GM19043 (cell line): ENCODE data around the gene YPEL1.

Source experiments
- ATAC-seq: cut with Tn5 transposase; IDR thresholded peaks from one replicate; pipeline ENCODE4 v1.9.1; 2021; ENCODE audit warnings: low read depth; ENCODE audit not compliant: unreplicated experiment

The YPEL1 gene

GRCh38 chr22:21663738-21664137, 71.9 kb downstream of the YPEL1 start:
- ATAC-seq: no peak

- ATAC-seq: no peak
Observed at GRCh38 chr22:21661991-21662390, 73.6 kb downstream of the YPEL1 start.

GRCh38 chr22:21660904-21661303, 74.7 kb downstream of the YPEL1 start:
- ATAC-seq: no peak

- ATAC-seq: no peak
Observed at GRCh38 chr22:21659864-21660525, 75.6 kb downstream of the YPEL1 start.

- ATAC-seq: peak; percentile 66
Observed at GRCh38 chr22:21657360-21658032, 78.1 kb downstream of the YPEL1 start.

GRCh38 chr22:21657020-21657359, 78.6 kb downstream of the YPEL1 start:
- no peak for ATAC-seq

GRCh38 chr22:21652547-21653545, 82.7 kb downstream of the YPEL1 start:
- no peak for ATAC-seq

GRCh38 chr22:21652010-21652546, 83.5 kb downstream of the YPEL1 start:
- ATAC-seq: peak; percentile 92

- peak; percentile 28 for ATAC-seq
Observed at GRCh38 chr22:21651521-21652009, 84.0 kb downstream of the YPEL1 start.

- no peak for ATAC-seq
Observed at GRCh38 chr22:21650823-21651520, 84.6 kb downstream of the YPEL1 start.

GRCh38 chr22:21650280-21650679, 85.3 kb downstream of the YPEL1 start:
- no peak for ATAC-seq
